Hematopoietic multipotent progenitor cell treated with erythropoietin and hydrocortisone succinate and interleukin-3 and kit ligand, for 17 days (in vitro differentiated cells): ENCODE results near the gene COL24A1.
"Not testable (repeated sequence)": the region's sequence is repeated elsewhere in the genome, so short reads cannot be mapped to it uniquely, and the experiment has no call there.

ENCODE experiments used
- DNase-seq: peaks from one replicate; pipeline ENCODE4 v3.0.0-alpha.2; 2015; ENCODE audit warnings: low spot score

The COL24A1 gene

GRCh38 chr1:85801520-85801919 is 355.1 kb downstream of the COL24A1 start:
- DNase-seq, result no peak

GRCh38 chr1:85799737-85800136 is 356.8 kb downstream of the COL24A1 start:
- no peak for DNase-seq

DNA sequence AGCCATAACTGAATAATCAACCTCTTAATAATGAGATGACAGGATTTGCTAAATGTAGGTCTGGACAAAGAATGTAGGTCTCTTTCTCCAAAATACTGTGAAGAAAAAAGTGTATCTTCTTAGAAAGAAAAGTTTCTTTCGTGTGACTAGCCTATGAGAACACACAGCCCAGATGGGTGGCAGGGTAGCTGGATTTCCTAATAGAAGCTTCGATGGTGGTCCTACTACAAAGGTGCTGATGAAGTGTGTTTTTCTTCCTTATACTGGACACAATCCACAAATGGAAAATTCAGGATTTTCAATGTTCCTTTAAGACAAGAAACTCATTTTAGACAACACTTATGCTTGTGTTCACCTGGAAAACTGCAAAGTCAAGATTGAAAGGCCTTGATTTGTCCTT is 358.2 kb downstream of the COL24A1 start:
- DNase-seq, result no peak

GRCh38 chr1:85777021-85777420 is 379.6 kb downstream of the COL24A1 start:
- DNase-seq, result not testable (repeated sequence)

DNA sequence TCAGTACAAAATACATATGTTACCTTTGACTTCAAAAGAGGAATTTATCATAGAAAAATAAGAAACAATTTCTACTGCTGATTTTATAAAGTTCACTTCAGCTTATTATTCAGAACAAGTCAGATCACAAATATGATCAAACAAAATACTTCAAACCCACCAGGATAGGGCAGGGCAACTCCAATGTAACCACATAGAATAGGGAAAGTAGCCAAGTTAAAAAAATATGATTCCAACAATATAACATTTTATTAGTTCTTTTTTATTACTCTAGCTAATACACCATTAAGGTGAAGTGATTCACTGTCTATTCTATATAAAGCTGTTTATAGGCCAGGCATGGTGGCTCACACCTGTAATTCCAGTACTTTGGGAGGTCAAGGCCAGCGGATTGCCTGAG is 393.8 kb downstream of the COL24A1 start:
- DNase-seq, result no peak

DNA sequence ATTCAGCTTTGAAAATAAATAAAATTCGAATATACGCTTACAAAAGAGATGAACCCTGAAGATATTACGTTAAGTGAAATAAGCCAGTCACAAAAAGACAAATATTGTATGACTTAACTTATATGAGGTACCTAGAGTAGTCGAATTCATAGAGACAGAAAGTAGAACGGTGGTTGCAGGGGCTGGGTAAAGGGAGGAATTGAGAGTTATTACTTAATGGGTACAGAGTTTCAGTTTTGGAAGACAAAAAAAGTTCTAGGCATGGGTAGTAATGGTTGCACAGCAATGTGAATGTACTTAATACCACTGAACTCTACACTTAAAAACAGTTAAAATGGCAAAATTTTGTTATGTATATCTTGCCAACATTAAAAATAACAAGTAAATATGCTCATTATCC is 399.7 kb downstream of the COL24A1 start:
- no peak for DNase-seq

DNA sequence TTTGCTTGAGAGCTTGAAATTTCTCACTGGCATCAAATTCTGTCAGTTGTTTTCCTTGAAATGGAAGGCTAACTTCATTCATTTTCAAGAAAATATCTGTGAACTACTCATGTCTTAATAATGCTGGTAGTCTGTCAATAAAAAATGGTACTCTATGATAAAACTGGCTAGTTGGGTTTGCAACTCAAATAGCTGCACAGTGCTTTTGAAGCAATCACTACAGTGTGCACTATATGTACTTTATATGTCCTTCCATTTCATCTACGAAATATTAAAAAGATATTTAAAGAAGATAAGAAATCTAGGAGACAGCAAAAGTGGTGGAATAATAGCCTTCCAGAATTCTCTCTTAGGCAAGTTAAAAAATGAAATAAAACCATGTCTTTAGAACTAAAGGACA is 408.5 kb downstream of the COL24A1 start:
- no peak for DNase-seq

GRCh38 chr1:85746777-85747176 is 409.8 kb downstream of the COL24A1 start:
- DNase-seq, result no peak

- no peak for DNase-seq
Observed at GRCh38 chr1:85743814-85744213, 412.8 kb downstream of the COL24A1 start.

- no peak for DNase-seq
Observed at GRCh38 chr1:85734931-85735330, 421.6 kb downstream of the COL24A1 start.

GRCh38 chr1:85718678-85719340 is 437.8 kb downstream of the COL24A1 start:
- no peak for DNase-seq

GRCh38 chr1:85714418-85715114 is 442.0 kb downstream of the COL24A1 start:
- DNase-seq, result not testable (repeated sequence)

- no peak for DNase-seq
Observed at GRCh38 chr1:85708829-85709227, 447.7 kb downstream of the COL24A1 start.

GRCh38 chr1:85707990-85708828 is 448.4 kb downstream of the COL24A1 start, which contains the start of gene ZNHIT6:
Gene ZNHIT6, minus strand, starts transcription at chr1:85708433. Its CDS starts 149 bp downstream, at chr1:85708284.
- peak; percentile 57 for DNase-seq

DNA sequence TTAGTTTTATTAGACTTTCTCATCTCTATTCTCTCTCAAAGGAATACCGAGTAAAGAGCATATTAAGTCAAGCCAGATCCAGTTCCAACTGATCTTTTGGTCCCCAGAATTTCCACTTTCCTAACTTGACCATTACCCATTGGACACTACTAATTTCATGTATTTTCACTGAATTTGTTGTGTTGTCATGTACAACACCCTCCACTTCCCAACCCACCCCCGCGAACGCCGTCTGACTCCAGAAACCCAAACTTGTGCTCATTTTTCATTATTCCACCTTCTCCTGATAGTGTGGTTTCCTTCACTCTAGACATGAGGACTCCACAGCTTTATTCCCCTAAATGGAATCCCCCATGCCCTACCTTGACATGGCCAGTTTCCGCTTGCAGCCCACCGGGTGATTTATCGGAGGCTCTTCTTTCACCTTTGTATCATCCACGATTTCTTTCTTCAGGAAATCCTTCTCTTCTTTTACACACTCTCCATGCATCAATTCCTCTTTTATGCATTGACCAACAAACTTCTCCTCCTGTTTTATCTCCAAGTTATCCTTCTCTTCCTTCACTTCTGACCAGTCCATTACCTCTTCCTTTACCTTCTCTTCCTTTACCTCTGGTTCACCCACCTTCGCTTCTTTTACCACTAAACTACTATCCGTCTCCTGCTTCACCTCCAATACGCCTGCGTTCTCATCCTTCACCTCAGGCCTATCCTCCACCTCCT is 449.1 kb downstream of the COL24A1 start:
- DNase-seq, result no peak

- DNase-seq, result no peak
Observed at GRCh38 chr1:85705940-85706339, 450.6 kb downstream of the COL24A1 start.

DNA sequence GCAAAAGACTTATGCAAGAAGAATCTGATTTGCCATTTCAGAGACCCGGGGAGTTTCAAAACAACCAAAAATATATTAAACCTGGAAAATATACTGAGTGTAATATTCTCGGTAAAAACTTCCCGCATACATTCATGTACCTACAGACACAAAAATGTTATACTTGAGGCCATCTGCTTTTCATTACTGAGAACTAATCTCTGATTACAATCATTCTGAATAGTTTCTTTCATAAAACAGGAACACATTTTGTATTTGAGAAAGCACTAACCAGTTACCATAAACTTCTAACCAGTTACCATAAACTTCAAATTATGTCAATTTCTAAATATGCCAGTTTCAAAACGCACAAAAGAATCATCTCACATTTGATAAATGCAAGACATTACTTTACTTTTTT is 456.1 kb downstream of the COL24A1 start:
- no peak for DNase-seq

DNA sequence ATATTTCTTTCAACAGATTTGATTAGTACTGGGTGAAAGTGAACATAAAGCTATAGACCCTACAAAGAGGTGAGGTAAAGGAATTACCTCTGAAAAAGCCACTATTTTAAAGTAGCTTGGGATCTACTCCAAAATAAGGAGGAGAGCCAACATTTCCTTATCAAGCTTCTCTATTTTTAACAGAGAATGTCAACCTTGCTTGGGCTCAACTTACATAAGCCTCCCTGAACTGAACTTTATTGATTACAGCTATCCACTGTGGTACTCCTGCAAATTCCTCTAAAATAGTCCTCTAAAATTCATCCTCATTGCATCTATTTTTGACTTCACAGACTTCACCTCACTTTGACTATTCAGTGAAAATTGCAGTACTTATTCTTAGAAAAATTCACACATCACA is 458.7 kb downstream of the COL24A1 start:
- DNase-seq, result no peak

- DNase-seq, result no peak
Observed at GRCh38 chr1:85692730-85693314, 463.8 kb downstream of the COL24A1 start.

GRCh38 chr1:85689775-85690404 is 466.7 kb downstream of the COL24A1 start:
- no peak for DNase-seq
